Endothelial cell (in vitro differentiated cells): ENCODE data around the gene EFNB3. TPM values are rescaled to one million over a fixed set of nuclear protein-coding genes. Genes with fewer than 3 reads are reported as not detected.

ENCODE experiments used
- DNase-seq: peaks from one replicate; pipeline ENCODE4 v3.0.0; 2021; ENCODE audit warnings: low spot score
- H3K27ac Mint-ChIP-seq: one replicate; pipeline ENCODE4 v1.8.0; 2021; ENCODE audit warnings: mixed read lengths, inconsistent platforms; ENCODE audit not compliant: unreplicated experiment
- H3K27me3 Mint-ChIP-seq: one replicate; pipeline ENCODE4 v1.8.0; 2021; ENCODE audit warnings: mild to moderate bottlenecking, moderate library complexity, mixed read lengths, inconsistent platforms; ENCODE audit not compliant: unreplicated experiment
- H3K36me3 Mint-ChIP-seq: one replicate; pipeline ENCODE4 v1.8.0; 2021; ENCODE audit warnings: mild to moderate bottlenecking, low read depth, mixed read lengths, inconsistent platforms; ENCODE audit not compliant: unreplicated experiment
- H3K4me1 Mint-ChIP-seq: one replicate; pipeline ENCODE4 v1.8.0; 2021; ENCODE audit warnings: mild to moderate bottlenecking, mixed read lengths, inconsistent platforms; ENCODE audit not compliant: unreplicated experiment
- H3K4me3 Mint-ChIP-seq: one replicate; pipeline ENCODE4 v1.8.0; 2021; ENCODE audit warnings: mild to moderate bottlenecking, mixed read lengths, inconsistent platforms; ENCODE audit not compliant: unreplicated experiment
- H3K9me3 Mint-ChIP-seq: one replicate; pipeline ENCODE4 v1.8.0; 2021; ENCODE audit warnings: mixed read lengths, inconsistent platforms; ENCODE audit not compliant: unreplicated experiment
- total RNA-seq: library from RNA; stranded (reverse); fragmentation: NEBNext Ultra II Directional; extraction: Animal tissue kit (Norgen Biotek cat#: 25700); gene quantifications from one replicate; pipeline ENCODE4 v1.2.1, GENCODE V29; 2021; ENCODE audit not compliant: unreplicated experiment
- TF ChIP-seq, protein P1 (sequence below): fragments of 200-600 bp; sonication (generic); IDR thresholded peaks from one replicate; pipeline ENCODE4 v1.5.0; 2021; ENCODE audit warnings: antibody characterized with exemption; ENCODE audit not compliant: unreplicated experiment

Gene EFNB3
- total RNA-seq, 1 donor from 2014 or later: 61.9 TPM

- H3K36me3 Mint-ChIP-seq: peaks cover 7% of the 10 kb centered on the region
- peaks cover 8% of the 10 kb centered on the region for H3K27me3 Mint-ChIP-seq
- peak within 1 kb of the TSS; percentile 100 for H3K27ac Mint-ChIP-seq
- TF ChIP-seq, protein P1, sequence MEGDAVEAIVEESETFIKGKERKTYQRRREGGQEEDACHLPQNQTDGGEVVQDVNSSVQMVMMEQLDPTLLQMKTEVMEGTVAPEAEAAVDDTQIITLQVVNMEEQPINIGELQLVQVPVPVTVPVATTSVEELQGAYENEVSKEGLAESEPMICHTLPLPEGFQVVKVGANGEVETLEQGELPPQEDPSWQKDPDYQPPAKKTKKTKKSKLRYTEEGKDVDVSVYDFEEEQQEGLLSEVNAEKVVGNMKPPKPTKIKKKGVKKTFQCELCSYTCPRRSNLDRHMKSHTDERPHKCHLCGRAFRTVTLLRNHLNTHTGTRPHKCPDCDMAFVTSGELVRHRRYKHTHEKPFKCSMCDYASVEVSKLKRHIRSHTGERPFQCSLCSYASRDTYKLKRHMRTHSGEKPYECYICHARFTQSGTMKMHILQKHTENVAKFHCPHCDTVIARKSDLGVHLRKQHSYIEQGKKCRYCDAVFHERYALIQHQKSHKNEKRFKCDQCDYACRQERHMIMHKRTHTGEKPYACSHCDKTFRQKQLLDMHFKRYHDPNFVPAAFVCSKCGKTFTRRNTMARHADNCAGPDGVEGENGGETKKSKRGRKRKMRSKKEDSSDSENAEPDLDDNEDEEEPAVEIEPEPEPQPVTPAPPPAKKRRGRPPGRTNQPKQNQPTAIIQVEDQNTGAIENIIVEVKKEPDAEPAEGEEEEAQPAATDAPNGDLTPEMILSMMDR: peak; percentile 99
- DNase-seq: peak; percentile 98
- H3K4me1 Mint-ChIP-seq: peaks cover 24% of the 10 kb centered on the region
- H3K4me3 Mint-ChIP-seq: peak within 1 kb of the TSS; percentile 96
- peaks cover 3% of the 10 kb centered on the region for H3K9me3 Mint-ChIP-seq
Measured at GRCh38 chr17:7687908-7688807, 16.8 kb upstream of the EFNB3 start, which contains the start of gene WRAP53. Gene WRAP53, plus strand, starts transcription at chr17:7688477. Its CDS starts 172 bp downstream, at chr17:7688649.

GRCh38 chr17:7688808-7689316, 16.1 kb upstream of the EFNB3 start:
- no peak for DNase-seq
- peaks cover 8% of the 10 kb centered on the region for H3K27me3 Mint-ChIP-seq
- H3K36me3 Mint-ChIP-seq: peaks cover 7% of the 10 kb centered on the region
- peaks cover 3% of the 10 kb centered on the region for H3K9me3 Mint-ChIP-seq
- H3K4me3 Mint-ChIP-seq: peak overlapping the region; percentile 96
- peaks cover 24% of the 10 kb centered on the region for H3K4me1 Mint-ChIP-seq
- TF ChIP-seq, protein P1: no peak
- peak overlapping the region; percentile 85 for H3K27ac Mint-ChIP-seq

GRCh38 chr17:7695586-7695985, 9.4 kb upstream of the EFNB3 start:
- TF ChIP-seq, protein P1: no peak
- Mint-ChIP-seq H3K27ac (no peak overlapping the region), H3K27me3 (peaks cover 1% of the 10 kb centered on the region), H3K4me3 (no peak overlapping the region), H3K9me3 (no peaks in the 10 kb centered on the region), H3K4me1 (no peaks in the 10 kb centered on the region), H3K36me3 (peaks cover 10% of the 10 kb centered on the region)
- no peak for DNase-seq

GRCh38 chr17:7697828-7698588, 7.0 kb upstream of the EFNB3 start:
- Mint-ChIP-seq H3K4me3 (no peak overlapping the region), H3K27me3 (peaks cover 6% of the 10 kb centered on the region), H3K36me3 (peaks cover 8% of the 10 kb centered on the region), H3K9me3 (no peaks in the 10 kb centered on the region), H3K27ac (no peak overlapping the region), H3K4me1 (no peaks in the 10 kb centered on the region)
- no peak for DNase-seq
- TF ChIP-seq, protein P1: no peak
